Body of pancreas (tissue), 4 donors: ENCODE results near the gene GNAI1.

Experiments
- CTCF ChIP-seq, 7 experiments: fragments of 450-650 bp in 4 of 7; fragments of 200-600 bp in 3 of 7; sonication (generic) in 3 of 7; IDR thresholded peaks; one replicate each; pipeline ENCODE4 v1.5.1; 2016 to 2019; ENCODE audit warnings: antibody characterized with exemption in 7 of 7
- POLR2A ChIP-seq, 3 donors: fragments of 450-650 bp; IDR thresholded peaks; one replicate each; pipeline ENCODE4 v1.6.1; 2016; ENCODE audit warnings: antibody characterized with exemption in 3 of 3, mild to moderate bottlenecking in 2 of 3

GRCh38 chr7:80110376-80110775, 24.3 kb upstream of the GNAI1 start:
- TF ChIP-seq POLR2A (IDR thresholded peaks at IDR 0.05) (no peak), CTCF (IDR thresholded peaks at IDR 0.05) (no peak)
